GM18502 (cell line): ENCODE data around the gene AGAP3.

Experiments
- ATAC-seq: cut with Tn5 transposase; IDR thresholded peaks from one replicate; pipeline ENCODE4 v1.9.1; 2021; ENCODE audit warnings: mild to moderate bottlenecking; ENCODE audit not compliant: unreplicated experiment, poor library complexity

The AGAP3 gene

DNA sequence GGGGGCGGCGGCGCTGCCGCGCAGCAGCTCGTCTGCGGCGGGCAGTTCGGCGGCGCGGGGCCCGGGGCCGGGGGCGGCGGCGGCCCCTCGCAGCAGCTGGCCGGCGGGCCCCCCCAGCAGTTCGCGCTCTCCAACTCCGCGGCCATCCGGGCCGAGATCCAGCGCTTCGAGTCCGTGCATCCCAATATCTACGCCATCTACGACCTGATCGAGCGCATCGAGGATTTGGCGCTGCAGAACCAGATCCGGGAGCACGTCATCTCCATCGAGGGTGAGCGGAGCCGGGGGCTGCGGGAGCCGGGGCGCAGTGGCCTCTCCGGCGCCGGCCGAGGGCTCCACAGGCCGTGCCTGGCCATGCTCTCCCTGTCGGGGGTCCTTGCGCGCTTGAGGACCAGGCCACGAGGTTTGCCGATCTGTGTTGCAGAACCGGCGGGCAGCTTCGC lies 548 bp downstream of the AGAP3 start:
- no peak for ATAC-seq

DNA sequence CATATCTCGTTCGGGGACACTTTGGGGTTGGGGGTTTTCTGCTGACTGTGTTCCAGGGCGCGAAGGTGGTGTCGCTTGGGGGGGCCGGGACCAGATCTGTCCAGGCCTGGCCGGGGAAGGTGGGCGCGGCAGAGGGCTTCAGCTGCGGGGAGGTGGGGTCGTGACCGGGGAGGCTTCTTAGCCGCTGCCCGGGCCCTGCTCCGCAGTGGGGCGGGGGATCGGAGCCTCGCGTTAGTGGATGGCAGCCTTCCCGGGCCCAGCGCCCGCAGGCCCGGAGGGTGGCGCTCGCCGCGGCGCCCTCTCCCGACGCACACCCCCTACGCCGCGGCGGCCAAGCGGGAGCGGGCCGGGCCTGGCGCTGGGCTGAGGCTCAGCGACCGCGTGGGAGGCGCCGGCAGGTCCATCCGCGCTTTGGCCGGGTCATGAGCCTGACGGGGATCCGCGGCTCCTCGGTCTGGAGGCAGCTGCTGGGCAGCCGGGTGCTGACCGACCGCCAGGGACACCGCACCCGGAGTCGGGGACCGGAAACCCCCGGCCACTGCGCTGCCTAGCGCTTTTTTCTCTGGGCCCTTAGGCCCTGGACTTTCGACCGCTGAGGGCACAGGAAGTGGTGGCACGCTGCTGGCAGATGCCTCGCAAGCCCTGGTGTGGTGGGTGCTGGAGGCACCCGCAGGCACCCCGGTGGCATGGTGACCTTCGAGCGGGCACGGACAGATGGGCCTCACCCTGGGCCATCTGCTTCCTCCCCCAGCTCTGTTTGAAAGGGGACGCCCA lies 1.2 kb downstream of the AGAP3 start:
- ATAC-seq, result no peak

DNA sequence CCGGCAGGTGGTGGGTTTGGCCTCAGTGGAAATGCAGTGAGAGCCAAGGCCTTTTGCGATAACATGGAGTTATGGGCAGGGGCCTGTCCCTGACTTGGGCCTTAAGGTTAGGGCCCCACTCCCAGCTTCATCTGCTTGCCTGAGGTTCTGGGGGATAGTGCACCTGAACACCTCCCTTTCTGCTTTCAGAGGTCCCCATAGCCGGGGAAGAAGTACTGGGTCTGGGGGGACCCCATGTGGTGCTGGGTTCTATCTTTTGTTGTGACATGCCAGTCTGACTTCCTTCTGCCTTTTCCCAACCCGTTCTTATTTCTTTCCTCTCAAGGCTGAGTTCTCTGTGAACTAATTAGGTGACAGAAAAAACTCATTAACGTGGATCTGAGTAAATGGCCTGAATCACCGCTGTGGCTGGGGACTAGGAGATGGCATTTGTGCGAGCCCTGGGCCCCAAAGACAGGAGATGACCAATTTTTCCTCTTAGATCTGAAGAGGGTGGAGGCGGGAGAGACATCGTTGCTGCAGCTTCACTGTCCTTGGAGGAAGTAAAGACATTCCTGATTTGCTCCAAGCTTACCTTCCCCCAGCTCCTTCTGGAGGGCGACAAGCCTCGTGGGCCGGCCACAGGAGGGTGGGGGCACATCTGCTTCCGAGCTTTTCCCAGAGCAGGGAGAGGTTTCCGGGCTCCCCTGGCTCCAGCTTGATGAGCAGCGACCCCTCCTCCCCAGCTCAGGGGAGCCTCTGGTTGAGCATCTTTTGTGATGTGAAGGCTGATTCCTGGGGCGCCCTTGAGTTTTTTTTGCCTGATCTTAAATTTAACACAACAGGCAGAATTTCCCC lies 2.0 kb downstream of the AGAP3 start:
- ATAC-seq, result no peak

DNA sequence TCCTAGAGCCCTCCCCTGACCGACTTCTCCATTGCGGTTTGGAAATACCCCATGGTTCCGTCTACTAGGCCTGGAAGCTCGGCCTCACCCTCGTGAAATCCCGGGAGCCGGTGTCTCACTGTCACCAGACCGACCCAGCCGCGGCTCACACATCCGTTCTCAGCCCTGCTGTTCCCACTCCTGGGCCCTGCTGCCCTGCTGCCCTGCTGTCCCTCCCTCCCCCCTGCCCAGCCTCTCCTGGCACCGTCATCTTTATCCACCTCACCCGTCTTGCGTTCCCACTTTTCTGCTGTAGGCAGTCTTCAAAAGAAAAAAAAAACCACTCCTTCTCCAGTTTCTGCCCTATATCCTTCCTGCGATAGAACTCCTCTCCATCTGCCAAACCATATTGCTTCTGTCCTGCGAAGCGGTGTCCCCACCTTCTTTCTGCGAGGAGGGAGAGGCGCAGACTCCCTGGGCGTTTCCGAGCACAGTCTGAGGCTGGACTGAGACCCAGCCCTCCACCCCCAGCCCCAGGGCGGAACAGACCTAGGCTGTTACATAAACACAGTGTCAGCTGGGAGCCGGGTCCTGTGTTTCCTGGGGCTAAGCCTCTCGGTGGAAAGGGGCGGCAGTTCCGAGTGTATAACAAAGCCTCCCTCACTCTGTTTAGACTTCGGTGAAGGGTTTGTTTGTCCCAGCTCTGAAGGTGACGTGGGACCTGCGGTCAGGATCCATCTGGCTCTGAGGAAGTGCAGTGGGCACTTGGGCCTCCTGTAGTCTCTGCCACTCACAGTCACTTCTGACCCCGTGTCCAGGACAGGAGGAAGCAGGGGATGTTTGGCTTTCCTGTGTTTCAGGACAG lies 2.8 kb downstream of the AGAP3 start:
- ATAC-seq, result no peak

DNA sequence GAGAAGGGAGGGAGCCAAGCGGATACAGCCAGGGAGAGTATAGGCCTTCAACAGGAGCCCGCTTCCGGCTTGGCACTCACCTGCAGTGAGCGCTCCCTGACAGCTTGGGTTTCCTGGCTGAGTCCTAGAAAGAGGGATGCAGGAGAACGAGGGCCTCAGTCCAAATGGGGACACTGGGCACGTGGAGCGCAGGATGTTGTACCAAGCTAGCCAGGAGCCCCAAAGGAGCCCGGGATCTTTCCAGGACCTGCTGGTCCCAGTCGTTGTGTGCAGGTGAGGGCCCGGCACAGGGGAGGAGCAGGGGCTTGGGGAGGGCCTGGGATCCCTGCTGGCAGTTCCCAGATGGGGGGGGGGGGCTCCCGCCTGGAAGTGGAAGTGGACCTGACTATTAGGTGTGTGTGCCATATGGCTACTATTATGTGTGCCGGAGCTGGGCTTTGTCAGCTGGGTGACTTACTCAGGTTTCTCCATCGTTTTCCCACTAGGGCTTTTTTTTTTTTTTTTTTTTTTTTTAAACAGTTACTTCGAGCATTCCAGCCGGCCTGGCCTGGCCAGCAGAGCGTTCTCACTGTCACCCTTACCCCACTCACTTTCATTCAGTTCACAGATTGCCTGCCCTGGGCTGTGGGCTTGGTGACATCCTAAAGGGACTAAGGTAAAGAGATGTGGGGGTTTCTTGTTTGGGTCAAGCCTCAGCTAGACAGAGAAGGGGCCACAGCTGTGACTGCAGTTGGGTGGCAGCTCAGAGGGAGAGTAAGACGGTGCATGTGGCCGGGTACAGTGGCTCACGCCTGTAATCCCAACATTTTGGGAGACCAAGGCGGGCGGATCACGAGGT lies 3.8 kb downstream of the AGAP3 start:
- no peak for ATAC-seq

DNA sequence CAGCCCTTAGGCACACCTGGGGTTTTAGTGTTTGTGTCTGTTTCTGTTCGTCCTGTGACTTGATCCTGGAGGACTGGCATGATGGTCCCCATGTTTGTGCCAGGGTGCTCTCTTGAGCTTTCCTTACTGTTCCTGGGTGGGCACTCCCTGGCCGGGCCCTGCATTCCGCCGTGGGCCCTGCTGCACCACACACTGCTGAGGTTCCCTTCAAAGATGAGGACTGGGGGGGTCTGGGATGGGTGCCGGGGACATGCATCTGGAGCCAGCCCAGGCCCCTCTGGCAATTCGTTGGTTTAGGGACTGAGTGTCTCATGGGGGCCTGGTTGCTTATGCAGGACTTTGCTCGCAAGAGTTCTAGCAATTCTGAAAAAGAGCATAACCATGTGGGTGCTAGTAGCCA lies 4.7 kb downstream of the AGAP3 start:
- ATAC-seq, result no peak

DNA sequence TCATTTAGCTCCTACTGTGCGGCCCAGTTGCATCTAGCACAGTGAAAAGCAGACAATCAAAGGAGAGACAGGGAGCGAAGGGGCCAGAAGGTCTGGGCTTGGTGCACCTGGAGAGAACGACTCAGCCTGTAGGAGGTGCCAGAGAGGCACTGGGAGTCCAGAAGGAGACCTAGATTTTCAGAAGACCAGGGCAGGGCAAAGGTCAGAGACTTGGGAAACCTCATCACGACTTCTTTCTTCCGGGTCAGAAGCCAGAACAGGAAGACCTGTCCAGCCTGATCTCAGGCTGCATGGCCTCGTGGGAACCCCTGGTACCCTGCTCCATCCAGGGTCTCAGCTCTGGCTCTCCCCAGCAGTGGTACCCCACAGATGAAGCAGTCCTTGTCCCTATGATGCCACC lies 5.2 kb downstream of the AGAP3 start:
- ATAC-seq, result no peak

DNA sequence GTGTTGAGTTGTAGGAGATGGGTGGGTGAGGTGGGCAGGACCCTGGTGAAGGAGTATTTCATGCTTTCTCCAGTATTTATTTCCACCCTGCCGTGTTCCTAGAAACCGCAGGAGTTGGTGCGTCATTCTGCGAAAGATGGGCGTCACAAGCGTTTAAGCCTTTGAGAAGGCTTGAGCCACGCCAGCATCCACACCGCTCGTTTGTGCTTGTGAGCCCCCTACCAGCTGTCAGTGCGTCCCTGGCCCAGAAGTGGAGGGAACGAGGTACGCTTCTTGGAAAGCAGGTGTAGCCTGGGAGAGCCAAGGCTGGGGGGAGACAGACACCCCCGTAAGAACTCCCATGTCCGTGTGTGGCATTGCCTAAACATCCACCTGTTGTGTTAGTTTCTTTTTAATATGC lies 5.7 kb downstream of the AGAP3 start:
- no peak for ATAC-seq

DNA sequence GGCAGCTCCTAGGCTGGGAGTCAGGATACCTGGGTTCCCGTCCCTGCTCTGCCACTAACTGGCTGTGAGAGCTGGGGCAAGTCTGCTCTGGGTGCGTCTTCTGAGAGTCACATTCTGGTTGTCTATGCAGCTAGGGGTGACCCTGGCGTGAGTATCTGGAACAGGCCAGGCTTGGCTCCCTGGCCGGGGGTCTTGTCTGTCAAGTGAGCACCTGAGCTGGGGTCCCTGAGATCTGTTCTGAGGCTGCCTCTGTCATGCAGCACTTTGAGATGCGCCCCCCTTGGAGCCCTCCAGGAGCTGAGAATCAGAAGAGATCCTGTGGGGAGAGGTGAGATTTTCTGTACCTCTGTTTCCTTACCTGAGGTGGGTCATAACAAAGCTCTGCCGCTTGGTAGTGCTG lies 7.5 kb downstream of the AGAP3 start:
- no peak for ATAC-seq

DNA sequence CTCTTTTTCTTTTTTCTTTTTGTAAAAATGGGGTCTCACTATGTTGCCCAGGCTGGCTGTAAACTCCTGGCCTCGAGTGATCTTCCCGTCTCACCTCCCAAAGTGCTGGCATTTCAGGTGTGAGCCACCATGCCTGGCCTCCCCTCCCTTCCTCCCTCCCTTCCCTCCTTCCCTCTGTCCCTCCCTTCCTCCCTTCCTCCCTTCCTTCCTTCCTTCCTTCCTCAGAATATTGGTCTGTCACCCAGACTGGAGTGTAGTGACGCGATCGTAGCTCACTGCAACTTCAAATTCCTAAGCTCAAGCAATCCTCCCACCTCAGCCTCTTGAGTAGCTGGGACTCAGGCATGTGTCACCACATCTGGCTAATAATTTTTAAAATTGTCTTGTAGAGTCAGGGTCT lies 8.4 kb downstream of the AGAP3 start:
- no peak for ATAC-seq

DNA sequence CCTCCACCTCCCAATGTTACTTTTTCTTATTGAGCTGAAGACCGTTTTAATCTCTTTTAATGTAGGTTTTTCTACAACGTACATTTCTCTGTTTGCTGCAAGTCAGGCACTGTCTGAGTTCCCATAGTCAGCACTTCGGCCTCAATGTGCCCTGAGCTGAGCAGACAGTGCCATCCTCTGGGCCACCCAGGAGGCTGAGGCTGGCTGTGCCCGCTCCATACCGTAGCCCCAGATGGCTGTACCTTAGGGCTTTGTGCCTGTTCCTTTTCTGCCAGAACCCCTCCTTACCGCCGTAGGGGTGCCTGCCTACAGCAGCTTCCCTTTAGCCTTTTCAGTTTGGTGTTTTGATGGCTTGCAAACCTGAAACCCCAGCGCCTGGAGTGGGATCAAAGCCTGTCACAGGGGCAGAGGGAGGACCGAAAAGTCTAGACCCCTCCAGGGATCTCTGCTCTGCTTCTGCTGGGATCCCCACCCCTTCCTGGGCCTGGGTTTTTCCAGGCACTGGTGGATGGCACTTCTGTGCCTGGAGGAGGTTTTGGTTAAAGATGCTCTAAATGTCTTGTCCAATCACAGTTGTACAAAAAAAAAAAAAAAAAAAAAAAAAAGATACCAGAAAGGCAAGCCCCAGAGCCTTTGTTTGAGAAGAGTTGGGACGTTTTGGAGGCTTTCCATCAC lies 9.0 kb downstream of the AGAP3 start:
- ATAC-seq, result no peak

DNA sequence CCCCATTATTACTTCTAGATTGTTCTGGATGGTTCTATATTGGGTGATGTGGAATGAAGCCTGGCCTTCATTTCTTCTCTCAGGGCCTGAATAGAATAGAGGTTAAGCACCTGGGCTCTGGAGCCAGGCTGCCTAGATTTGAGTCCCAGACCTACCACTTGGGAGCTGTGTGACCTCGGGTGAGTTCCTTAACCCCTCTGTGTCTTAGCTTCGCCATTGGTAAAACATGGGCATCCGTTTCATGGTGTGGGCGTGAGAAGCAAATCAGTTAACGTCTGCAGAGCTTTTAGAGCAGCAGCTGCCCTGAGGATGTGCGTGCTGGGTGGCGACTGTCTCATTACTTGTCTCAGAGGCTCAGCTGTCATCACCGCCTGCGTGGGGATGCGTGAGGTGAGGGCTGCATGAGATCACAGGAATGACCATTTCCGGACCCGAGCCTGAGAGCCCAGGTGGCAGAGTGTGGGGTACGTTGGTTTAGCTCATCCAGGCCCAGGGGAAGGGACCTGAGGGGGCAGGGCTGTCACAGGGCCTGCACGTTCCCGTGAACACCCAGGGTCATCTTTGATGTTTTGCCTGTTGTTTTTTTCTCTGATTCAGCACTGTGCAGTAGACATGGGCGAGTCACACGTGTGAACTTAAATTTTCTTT lies 9.7 kb downstream of the AGAP3 start:
- ATAC-seq, result no peak

DNA sequence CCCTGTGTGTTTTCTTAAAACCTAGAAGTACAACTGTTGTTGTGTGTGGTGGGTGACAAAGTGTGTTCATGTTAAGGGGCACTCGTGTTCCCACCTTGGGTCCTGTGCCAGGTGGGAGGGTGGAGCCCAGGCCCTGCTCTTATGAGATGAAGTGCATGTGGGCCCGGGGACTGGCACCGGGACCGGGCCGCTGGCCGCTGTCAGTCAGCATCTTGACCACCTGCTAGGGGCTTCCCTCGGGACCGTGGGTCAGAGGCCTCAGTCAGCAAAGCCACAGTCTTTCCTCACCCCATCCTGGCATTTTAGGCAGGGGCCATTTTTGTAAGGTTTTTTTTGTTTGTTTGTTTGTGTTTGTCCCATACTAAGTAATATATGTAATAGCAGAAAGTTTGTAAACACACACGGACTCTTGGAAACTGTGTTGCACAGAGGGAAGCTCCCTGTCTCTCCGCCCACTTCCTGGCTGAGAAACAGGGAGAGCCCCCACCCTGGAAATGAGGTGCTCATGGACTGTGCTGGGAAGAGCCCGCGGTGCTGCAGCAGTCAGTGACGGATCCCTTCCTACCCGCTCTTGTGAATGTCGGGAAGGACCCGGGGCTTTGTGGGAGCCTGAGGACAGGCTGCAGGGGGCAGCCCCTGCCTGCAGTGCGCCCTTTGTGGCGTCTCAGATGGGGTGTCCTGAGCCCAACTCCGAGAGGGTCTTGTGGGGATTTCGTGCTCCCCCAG lies 13.4 kb downstream of the AGAP3 start:
- no peak for ATAC-seq

DNA sequence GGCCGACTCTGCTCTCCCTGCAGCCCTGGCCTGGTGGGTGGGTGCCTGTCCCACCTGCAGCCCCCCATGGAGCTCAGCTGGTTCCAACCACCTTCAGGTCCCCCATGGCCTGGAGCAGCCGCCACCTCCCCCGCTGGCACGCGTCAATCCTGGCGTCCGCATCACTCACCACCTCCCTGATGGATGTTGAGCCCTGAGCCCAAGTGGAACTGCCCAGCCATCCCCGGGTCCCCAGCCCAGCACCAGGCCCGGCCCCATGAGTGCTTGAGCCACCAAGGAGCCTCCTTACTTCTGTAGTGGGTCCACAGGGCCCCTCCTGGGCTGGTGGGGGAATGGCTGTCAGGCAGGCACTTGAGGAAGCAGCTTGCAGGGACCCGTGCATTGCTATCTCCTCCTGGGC lies 14.6 kb downstream of the AGAP3 start:
- ATAC-seq, result no peak

DNA sequence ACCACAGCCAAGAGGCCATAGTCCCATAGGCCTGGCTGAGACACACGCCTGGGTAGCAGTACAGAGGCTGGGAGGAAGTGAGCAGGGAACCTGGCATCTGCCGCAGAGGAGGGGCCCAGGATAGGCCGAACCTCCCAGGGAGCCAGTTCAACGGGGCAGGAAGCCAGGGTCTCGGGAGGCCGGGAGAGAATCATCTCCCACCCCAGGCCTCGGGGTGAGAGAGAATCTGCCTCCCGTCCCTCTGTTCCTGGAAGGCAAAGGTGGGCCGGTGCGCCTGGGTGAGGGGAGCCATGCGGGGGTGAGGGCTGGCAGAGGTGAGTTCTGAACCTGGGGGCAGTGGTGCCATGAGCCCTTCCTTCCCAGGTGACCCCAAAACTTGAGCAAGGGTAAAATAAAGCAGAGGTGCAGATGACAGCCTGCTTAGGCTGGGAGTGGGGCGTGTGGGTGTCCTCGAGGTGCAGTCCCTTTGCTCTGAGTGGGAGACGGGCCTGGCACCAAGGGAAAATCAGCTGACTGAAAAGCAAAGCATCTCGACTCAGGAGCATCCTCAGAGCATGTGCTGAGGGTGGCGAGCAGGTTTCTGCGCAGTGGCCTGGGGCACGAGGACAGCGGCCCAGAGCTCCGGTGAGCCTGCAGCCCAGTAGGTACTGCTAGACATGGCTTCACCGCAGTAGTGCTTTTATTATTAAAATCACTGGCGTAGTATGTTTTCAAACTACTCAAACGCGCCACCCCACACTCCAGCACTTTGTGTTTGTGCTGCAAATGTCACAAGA lies 15.5 kb downstream of the AGAP3 start:
- no peak for ATAC-seq

DNA sequence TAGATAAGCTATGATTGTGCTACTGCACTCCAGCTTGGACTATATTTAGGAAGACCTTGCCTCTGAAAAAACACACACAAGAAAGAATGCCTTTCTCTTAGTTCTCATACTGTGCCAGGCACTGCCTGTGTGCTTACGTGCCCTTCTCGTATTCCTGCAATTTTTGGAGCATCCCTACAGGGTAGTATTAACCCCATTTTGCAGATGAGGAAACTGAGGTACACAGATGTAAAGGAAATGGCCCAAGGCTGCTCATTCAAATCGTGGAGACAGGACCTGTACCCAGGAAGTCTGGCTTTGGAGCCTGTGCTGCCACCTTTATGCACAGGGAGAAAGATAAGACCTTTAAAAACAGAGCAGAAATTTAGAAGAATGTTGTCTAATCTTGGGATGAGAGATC lies 16.7 kb downstream of the AGAP3 start:
- no peak for ATAC-seq

DNA sequence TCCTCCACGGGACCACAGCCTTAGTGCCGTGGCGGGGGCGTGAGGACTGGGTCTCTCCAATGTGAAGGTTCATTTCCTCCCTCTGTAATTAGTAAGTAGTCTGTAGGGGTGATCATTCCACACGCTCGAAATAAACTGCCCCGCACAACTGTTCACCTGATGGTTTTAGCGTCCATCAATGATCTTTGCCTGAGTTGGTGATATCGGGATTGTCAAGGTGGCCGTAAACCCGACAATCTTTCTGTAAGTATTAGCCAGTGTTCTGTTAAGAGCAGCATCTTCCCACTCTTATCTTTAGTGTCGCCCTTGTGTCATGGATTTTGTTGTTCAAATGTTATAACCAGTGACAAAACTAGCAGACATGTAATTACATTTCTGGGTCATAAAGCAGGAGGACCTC lies 17.7 kb downstream of the AGAP3 start:
- no peak for ATAC-seq
